Activated CD4-positive, CD25-positive, alpha-beta regulatory T cell (primary cell): ENCODE results near the gene S1PR5.
"Not testable (repeated sequence)": the region's sequence is repeated elsewhere in the genome, so short reads cannot be mapped to it uniquely, and the experiment has no call there.

Experiments used
- DNase-seq, 4 experiments: peaks; one replicate each; lab custom pipeline; 2025; lab: John Stamatoyannopoulos, UW

S1PR5 gene

GRCh38 chr19:10544753-10545251, 27.6 kb upstream of the S1PR5 start:
- no peak for DNase-seq

GRCh38 chr19:10544242-10544752, 27.1 kb upstream of the S1PR5 start:
- no peak for DNase-seq

- DNase-seq: peak; percentile 55 to 79 (median 68)
Measured at GRCh38 chr19:10543420-10544241, 26.4 kb upstream of the S1PR5 start, which contains the start of gene ATG4D. Gene ATG4D (plus strand): TSS chr19:10543904. CDS start chr19:10544091, 187 bp downstream.

- no peak for DNase-seq
Measured at GRCh38 chr19:10543059-10543419, 25.8 kb upstream of the S1PR5 start.

- DNase-seq: not testable (repeated sequence)
Measured at GRCh38 chr19:10539016-10539415, 21.8 kb upstream of the S1PR5 start.

GRCh38 chr19:10538204-10538983, 21.1 kb upstream of the S1PR5 start:
- DNase-seq: no peak

GRCh38 chr19:10537668-10538067, 20.4 kb upstream of the S1PR5 start:
- DNase-seq: no peak

GRCh38 chr19:10535613-10536012, 18.4 kb upstream of the S1PR5 start:
- DNase-seq: no peak

- no peak for DNase-seq
Measured at GRCh38 chr19:10533646-10534386, 16.6 kb upstream of the S1PR5 start.

GRCh38 chr19:10532457-10532856, 15.2 kb upstream of the S1PR5 start:
- no peak for DNase-seq

- DNase-seq: not testable (repeated sequence)
Measured at GRCh38 chr19:10526887-10527286, 9.6 kb upstream of the S1PR5 start.

GRCh38 chr19:10525636-10526035, 8.4 kb upstream of the S1PR5 start:
- no peak for DNase-seq

GRCh38 chr19:10523135-10523636, 5.9 kb upstream of the S1PR5 start:
- DNase-seq: no peak

- no peak for DNase-seq
Measured at GRCh38 chr19:10521461-10522171, 4.4 kb upstream of the S1PR5 start.

- DNase-seq: no peak
Measured at GRCh38 chr19:10520652-10521318, 3.5 kb upstream of the S1PR5 start.

GRCh38 chr19:10519421-10519820, 2.2 kb upstream of the S1PR5 start:
- no peak for DNase-seq

- no peak for DNase-seq
Measured at GRCh38 chr19:10518444-10519361, 1.5 kb upstream of the S1PR5 start.

GRCh38 chr19:10517760-10518443, 655 bp upstream of the S1PR5 start:
- no peak for DNase-seq
